ENCODE measurements around the gene HAAO.
"Not testable (repeated sequence)": the region's sequence is repeated elsewhere in the genome, so short reads cannot be mapped to it uniquely, and the experiment has no call there.

GRCh38 chr2:42731316-42731715 is 61.1 kb downstream of the HAAO start:
- TF ChIP-seq CTCF, POLR2A (IDR thresholded peaks at IDR 0.05): not testable (repeated sequence)
